Measurements from ENCODE around the gene ARHGEF12.

Gene ARHGEF12

GRCh38 chr11:120432056-120433018 lies 96.1 kb downstream of the ARHGEF12 start:
- peak in 1 of 2 donors; percentile 5 for DNase-seq

DNA sequence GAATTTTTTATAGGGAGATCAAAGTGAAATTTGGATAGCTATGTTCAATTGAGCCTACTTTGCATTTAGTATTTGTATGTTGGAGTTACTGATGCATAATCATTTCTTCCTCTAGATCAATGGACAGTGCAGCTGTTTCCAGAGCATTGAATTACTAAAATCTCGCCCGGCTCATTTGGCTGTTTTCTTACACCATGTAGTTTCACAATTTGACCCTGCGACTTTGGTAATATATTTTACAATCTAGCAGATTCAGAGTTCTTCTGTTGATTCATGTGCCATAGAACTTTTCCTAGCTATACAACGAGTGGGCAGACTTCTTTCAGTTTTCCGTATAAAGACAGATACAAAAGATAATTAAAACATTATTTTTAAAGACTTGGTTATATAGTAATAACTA lies 105.4 kb downstream of the ARHGEF12 start:
- DNase-seq = no peak

DNA sequence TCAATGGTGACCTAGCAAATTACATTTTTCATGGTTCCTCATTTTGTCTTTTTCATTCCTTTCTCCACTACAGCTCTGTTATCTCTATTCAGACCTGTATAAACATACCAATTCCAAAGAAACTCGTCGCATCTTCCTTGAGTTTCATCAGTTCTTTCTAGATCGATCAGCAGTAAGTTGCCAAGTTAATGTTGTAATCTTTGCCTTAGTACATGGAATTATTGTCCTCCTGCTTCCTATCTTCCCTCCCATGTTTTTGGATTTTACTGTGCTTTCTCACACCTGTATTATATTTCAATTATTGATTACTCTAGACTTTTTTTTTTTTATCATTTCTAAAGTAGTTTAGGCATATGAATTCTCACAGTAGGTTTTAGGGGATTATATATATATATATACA lies 105.8 kb downstream of the ARHGEF12 start:
- no peak for DNase-seq

GRCh38 chr11:120446802-120447201 lies 110.6 kb downstream of the ARHGEF12 start:
- DNase-seq = no peak

DNA sequence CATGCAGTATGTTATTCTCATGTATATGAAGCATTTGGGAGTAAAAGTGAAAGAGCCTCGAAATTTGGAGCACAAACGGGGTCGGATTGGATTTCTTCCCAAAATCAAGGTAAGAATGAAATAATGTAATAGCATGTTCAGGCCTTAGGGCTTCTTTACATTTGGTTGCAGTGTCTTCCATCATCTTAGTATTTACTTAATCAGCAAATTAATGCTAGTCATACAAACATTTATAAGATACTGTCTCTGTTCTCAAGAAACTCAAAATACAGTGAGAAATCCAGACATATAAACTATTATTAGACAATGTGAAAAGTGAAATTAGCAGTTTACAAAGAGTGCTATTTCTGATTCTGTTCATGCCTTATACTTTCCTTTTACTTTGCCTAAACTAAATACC lies 112.0 kb downstream of the ARHGEF12 start:
- DNase-seq = no peak

- DNase-seq = no peak
Measured at GRCh38 chr11:120455487-120455886, 119.3 kb downstream of the ARHGEF12 start.

DNA sequence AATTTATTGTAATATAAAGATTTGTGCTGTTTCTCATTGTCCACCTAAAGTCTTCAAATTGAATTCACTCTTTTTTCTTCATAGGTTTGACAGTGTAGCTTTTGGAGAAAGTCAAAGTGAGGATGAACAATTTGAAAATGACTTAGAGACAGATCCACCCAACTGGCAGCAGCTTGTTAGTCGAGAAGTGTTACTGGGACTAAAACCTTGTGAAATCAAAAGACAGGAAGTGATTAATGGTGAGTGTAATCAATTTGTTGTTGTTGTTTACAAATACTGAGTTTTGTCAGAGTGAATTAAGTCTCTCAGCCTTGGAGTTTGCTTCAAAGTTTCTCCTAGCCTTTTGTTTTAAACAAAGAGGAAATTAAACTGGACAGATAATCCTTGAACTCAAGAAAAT lies 121.8 kb downstream of the ARHGEF12 start:
- DNase-seq = no peak

DNA sequence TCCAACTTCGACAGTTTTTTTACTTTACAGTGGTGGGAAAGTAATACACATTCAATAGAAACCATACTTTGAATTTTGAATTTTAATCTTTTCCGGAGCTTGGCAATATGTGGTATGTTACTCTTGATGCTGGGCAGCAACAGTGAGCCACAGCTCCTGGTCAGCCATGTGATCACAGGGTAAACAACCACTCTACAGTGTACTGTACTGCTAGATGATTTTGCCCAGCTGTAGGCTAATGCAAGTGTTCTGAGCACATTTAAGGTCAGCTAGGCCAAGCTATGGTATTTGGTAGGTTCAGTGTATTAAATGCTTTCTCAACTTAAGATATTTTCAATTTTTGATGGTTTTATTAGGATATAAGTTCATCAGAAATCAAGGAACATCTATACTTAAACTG lies 126.6 kb downstream of the ARHGEF12 start:
- DNase-seq = no peak

DNA sequence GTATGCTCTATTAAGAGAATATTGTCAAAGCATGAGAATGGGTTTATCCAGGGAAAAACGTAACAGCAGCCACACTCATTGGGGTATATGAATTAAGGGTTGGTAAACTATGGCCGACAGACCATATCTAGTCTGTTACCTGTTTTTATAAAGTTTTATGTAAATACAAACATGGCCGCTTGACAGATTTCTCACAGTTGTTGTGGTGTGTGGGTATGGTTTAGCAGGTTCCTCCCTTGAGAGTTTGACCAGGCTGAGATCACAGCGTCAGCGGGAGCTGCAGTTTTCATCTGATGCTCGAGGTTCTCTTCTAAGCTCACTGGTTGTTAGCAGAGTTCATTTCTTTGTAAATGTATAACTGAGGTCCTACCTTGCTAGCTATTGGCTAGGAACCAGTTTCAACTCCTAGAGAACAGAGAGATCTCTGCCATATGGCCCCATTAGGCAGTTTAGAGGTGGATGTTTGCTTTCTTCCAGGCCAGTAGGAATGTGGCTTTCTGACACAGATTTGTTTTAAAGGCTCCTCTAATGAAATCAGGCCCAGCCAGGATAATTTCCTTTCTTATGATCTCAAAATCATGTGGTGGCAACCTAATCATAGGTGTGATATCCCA lies 129.8 kb downstream of the ARHGEF12 start:
- DNase-seq = no peak

DNA sequence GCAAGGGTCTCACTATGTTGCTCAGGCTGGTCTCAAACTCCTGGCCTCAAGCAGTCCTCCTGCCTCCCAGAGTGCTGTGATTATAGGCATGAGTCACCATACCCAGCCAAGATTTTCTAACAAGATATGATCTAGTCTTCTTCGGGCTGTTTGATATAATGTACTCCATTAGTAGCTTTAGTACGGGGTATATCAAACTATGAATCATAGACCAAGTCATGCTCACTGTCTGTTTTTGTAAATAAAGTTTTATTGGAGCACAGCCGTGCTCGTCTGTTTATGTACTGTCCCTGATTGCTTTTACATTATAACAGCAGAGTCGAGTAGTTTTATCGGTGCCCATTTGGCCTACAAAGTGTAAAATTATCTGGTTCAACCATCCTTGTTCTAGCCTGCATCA lies 131.4 kb downstream of the ARHGEF12 start:
- no peak for DNase-seq

DNA sequence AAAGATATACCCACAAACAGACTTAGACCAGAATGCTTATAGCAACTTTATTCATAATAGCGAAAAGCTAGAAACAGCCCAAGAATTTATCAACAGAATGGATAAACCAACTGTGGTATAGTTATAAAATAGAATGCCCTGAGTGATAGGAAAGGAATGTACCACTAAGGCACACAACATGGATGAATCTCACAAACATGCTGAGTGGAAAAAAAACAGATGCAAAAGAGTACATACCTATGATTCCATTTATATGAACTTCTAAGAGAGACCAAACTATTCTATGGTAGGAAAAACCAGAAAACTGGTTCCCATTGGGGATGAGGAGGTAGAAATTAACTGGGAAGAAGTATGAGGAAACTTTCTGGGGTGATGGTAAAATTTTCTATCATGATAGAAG lies 134.9 kb downstream of the ARHGEF12 start:
- DNase-seq = no peak

DNA sequence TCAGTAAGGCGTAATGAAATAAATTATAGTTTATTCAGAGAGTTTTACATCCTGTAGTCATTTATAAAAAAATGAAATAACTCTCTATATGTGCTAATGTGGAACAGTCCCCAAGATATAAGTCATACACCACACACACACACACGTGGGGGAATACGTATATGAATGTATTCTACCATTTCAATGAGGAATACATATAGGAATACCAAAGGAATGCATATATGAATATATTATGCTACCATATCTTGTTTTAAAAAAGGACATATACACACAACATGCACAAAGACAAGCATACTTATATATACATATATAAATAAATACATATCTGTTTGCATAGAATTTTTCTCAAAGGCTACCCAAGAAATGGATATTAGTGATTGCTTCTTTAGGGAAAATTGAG lies 135.8 kb downstream of the ARHGEF12 start:
- DNase-seq = no peak

DNA sequence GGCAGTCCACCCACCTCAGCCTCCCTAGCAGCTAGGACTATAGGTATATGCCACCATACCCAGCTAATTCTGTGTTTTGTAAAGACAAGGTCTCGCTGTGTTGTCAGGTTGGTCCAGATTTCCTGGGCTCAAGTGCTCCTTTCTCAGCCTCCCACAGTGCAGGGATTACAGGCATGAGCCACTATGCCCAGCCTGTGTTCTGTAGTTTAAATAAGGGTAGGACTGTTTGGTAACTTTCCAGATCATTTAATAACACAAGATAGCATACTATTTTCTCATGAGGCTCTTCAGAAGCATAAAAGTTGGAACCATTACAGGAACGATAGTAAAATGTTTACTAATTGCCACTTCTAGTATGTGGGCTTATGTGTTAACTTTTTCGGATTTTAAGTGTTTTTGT lies 137.3 kb downstream of the ARHGEF12 start:
- DNase-seq = no peak

GRCh38 chr11:120482149-120482548 lies 145.9 kb downstream of the ARHGEF12 start:
- DNase-seq = no peak

DNA sequence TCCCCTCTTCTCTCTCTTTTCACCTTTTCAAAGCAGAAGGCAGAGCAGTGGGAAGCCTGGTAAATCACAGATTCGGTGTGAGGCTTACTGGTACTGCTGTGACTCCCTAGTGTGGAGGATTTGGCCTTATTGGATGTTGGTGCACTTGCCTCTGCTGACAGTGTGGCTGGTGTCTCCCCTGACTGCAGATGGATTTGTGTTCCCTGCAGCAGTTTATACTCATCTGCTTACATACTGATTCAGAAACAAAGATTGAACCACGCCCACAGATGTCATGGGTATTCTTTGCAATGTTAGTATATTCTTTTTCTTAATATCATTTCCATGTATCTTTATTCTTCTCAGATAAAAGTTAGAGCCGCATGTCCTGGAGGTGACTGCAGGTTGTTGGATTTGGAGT lies 148.5 kb downstream of the ARHGEF12 start:
- DNase-seq = no peak

DNA sequence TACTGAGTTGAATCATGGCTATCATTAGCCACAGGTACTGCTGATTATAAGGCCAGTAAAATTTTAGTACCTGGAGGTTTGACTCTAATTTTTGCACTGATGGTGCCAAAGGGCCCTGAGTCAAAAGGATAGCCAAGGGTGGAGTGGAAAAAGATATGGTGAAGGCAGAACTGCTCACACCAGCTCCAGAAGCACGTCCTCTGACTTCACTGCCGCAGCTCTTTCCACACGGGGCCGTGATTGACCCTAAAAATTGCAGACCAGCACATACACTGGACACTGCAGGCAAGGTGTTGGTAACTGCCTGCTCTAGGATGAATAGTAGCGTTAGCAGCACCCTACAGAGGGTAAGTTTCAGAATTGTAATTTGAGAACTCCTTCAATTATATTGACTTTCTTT lies 149.9 kb downstream of the ARHGEF12 start:
- no peak for DNase-seq

GRCh38 chr11:120489799-120490198 lies 153.6 kb downstream of the ARHGEF12 start:
- DNase-seq = no peak

- DNase-seq = no peak
Measured at GRCh38 chr11:120492486-120492885, 156.3 kb downstream of the ARHGEF12 start.

- no peak for DNase-seq
Measured at GRCh38 chr11:120494595-120494994, 158.4 kb downstream of the ARHGEF12 start.

GRCh38 chr11:120499088-120499487 lies 162.9 kb downstream of the ARHGEF12 start:
- DNase-seq = no peak

DNA sequence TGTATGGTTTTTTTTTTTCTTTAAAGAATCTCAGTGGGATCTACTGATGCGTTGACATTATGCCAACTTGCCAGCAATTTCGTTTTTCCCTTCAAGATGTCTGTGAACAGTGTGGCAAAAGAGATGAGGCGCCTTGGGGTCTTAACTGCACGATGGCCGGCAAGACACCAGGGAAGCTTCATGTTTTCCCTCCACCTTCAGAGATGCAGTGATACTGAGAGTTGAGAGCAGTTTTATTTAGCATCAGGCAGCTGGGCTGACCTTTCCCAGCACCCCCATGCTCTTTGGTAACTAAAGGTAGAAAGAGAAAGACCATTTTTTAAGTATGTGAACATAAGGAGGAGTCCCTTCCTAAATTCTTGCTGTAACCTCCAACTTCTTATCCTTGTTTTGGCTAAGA lies 163.6 kb downstream of the ARHGEF12 start:
- DNase-seq = no peak

DNA sequence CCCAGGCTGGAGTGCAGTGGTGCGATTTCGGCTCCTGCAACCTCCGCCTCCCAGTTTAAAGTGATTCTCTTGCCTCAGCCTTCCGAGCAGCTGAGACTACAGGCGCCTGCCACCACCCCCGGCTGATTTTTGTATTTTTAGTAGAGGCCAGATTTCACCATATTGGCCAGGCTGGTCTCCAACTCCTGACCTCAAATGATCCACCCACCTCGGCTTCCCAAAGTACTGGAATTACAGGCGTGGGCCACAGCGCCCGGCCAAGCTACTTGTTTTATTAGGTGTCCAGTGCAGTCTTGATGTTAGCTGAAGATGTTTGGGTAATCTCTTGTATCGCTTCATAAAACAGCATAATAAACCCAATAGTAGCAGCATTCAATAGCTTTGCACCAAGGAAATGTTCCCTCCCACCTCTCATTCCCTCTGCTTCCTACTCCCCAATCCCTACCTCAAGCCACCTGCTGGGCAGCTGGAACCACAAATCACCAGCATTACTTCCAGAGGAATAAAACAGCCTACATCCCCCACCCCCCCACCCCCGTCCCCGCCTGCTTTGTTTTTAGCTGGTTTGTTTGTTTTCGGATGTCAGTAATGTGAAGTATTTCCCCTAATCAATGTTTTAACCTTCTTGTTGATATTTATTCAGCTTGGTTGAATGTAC lies 164.3 kb downstream of the ARHGEF12 start:
- no peak for DNase-seq

GRCh38 chr11:120501440-120501839 lies 165.2 kb downstream of the ARHGEF12 start:
- DNase-seq = no peak

Data from hippocampal formation (tissue), 2 donors.